Ishikawa (cell line): Measurements from ENCODE around the gene FOXN3.

Source experiments
- CEBPB ChIP-seq: IDR thresholded peaks from 2 replicates; pipeline ENCODE4 v1.6.1; 2012
- CREB1 ChIP-seq: IDR thresholded peaks from 2 replicates; pipeline ENCODE4 v1.6.1; 2012; ENCODE audit warnings: low read depth
- EGR1 ChIP-seq: IDR thresholded peaks from 2 replicates; pipeline ENCODE4 v1.6.1; 2012
- EP300 ChIP-seq: IDR thresholded peaks from 2 replicates; pipeline ENCODE4 v1.6.1; 2012; ENCODE audit warnings: borderline replicate concordance
- FOXM1 ChIP-seq: IDR thresholded peaks from 2 replicates; pipeline ENCODE4 v1.6.1; 2012; ENCODE audit warnings: low read depth, borderline replicate concordance
- NFIC ChIP-seq: IDR thresholded peaks from 2 replicates; pipeline ENCODE4 v1.6.1; 2012
- RAD21 ChIP-seq: IDR thresholded peaks from 2 replicates; pipeline ENCODE4 v1.6.1; 2012; ENCODE audit warnings: low read depth
- REST ChIP-seq: IDR thresholded peaks from 2 replicates; pipeline ENCODE4 v1.6.1; 2012; ENCODE audit warnings: low read depth, mild to moderate bottlenecking
- TAF1 ChIP-seq: IDR thresholded peaks from 2 replicates; pipeline ENCODE4 v1.6.1; 2012; ENCODE audit warnings: low read depth, mild to moderate bottlenecking
- TCF12 ChIP-seq: IDR thresholded peaks from 2 replicates; pipeline ENCODE4 v1.6.1; 2012; ENCODE audit warnings: low read depth
- TEAD4 ChIP-seq: IDR thresholded peaks from 2 replicates; pipeline ENCODE4 v1.6.1; 2012
- USF1 ChIP-seq: IDR thresholded peaks from 2 replicates; pipeline ENCODE4 v1.6.1; 2012
- YY1 ChIP-seq: IDR thresholded peaks from 2 replicates; pipeline ENCODE4 v1.6.1; 2012; ENCODE audit warnings: low read depth
- ZBTB7A ChIP-seq: IDR thresholded peaks from 2 replicates; pipeline ENCODE4 v1.6.1; 2012; ENCODE audit warnings: low read depth
- TF ChIP-seq, protein P1 (sequence below): IDR thresholded peaks from 2 replicates; pipeline ENCODE4 v1.6.1; 2012

The FOXN3 gene, protein sequence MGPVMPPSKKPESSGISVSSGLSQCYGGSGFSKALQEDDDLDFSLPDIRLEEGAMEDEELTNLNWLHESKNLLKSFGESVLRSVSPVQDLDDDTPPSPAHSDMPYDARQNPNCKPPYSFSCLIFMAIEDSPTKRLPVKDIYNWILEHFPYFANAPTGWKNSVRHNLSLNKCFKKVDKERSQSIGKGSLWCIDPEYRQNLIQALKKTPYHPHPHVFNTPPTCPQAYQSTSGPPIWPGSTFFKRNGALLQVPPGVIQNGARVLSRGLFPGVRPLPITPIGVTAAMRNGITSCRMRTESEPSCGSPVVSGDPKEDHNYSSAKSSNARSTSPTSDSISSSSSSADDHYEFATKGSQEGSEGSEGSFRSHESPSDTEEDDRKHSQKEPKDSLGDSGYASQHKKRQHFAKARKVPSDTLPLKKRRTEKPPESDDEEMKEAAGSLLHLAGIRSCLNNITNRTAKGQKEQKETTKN

GRCh38 chr14:89417091-89417464 lies at the start of gene FOXN3:
FOXN3 (minus strand) TSS chr14:89417233; CDS start chr14:89412476, 4,757 bp downstream.
- TF ChIP-seq TAF1 (peak; percentile 26; the same call in 1 of the 2 replicates), USF1 (peak; percentile 92), EGR1 (no peak), TCF12 (peak; percentile 44; the same call in 1 of the 2 replicates), TEAD4 (no peak)
- TF ChIP-seq, protein P1, sequence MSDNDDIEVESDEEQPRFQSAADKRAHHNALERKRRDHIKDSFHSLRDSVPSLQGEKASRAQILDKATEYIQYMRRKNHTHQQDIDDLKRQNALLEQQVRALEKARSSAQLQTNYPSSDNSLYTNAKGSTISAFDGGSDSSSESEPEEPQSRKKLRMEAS: peak; percentile 17; the same call in 1 of the 2 replicates

DNA sequence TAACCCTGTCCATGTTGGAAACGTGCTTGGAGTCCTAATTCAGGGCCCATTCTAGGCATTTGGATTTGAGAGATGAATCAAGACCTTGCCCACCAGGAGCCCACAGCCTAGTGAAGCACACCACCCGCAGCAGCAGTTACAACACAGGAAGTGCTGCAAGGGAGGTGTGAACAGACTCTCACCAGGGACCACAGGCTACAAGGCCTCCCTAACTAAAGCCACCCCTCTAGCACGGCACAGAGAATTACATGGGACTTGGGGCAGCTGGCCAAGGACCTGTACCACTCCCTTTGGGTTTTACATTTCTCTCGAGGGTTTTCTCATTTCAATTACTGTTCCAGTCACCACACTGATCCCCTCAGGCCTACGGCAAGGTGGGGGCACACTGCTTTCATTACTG lies 49.5 kb upstream of the FOXN3 start:
- TF ChIP-seq CREB1 (no peak), REST (no peak), TAF1 (no peak), CEBPB (no peak), RAD21 (no peak), USF1 (no peak), TEAD4 (no peak), EGR1 (no peak), YY1 (no peak), NFIC (no peak), EP300 (no peak), FOXM1 (no peak), ZBTB7A (no peak), TCF12 (no peak)
- TF ChIP-seq, protein P1: no peak

- TF ChIP-seq EP300: no peak
- TF ChIP-seq TCF12: no peak
- no peak for TF ChIP-seq TEAD4
- no peak for TF ChIP-seq YY1
- TF ChIP-seq, protein P1: no peak
- TF ChIP-seq CREB1: no peak
- no peak for TF ChIP-seq FOXM1
- no peak for TF ChIP-seq TAF1
- no peak for TF ChIP-seq RAD21
Observed at GRCh38 chr14:89465876-89466275, 48.8 kb upstream of the FOXN3 start.

- TF ChIP-seq, protein P1: no peak
- TF ChIP-seq USF1 (no peak), RAD21 (no peak), ZBTB7A (no peak), EGR1 (no peak), EP300 (no peak), TEAD4 (no peak), REST (no peak), CREB1 (no peak), FOXM1 (no peak), TAF1 (no peak), NFIC (no peak), YY1 (no peak), TCF12 (no peak), CEBPB (no peak)
Observed at GRCh38 chr14:89461256-89461655, 44.2 kb upstream of the FOXN3 start.
